WTC11 (cell line): ENCODE measurements around the gene BCS1L. TPM values are rescaled to one million over a fixed set of nuclear protein-coding genes. Genes with fewer than 3 reads are reported as not detected.
A peak's percentile ranks its signal among the peaks of the same experiment; 100 is the strongest.

ENCODE experiments used
- ATF1 ChIP-seq: sonication (generic); formaldehyde crosslinking; IDR thresholded peaks from 2 replicates; pipeline ENCODE4 v1.8.1; 2023; ENCODE audit warnings: mild to moderate bottlenecking, moderate library complexity, missing genetic modification reagents
- CBFB ChIP-seq: sonication (generic); formaldehyde crosslinking; IDR thresholded peaks from 2 replicates; pipeline ENCODE4 v1.8.1; 2022; ENCODE audit warnings: mild to moderate bottlenecking, low read depth, missing genetic modification reagents
- CREM ChIP-seq: sonication (generic); formaldehyde crosslinking; IDR thresholded peaks from 2 replicates; pipeline ENCODE4 v1.8.1; 2022; ENCODE audit warnings: mild to moderate bottlenecking, missing genetic modification reagents, moderate library complexity
- CTCF ChIP-seq: fragments of 200-600 bp; IDR thresholded peaks from 2 replicates; pipeline ENCODE4 v1.8.0; 2022; ENCODE audit warnings: antibody characterized with exemption
- ESRRA ChIP-seq: sonication (generic); formaldehyde crosslinking; IDR thresholded peaks from 2 replicates; pipeline ENCODE4 v1.8.1; 2022; ENCODE audit warnings: mild to moderate bottlenecking, missing genetic modification reagents, borderline replicate concordance
- ETV6 ChIP-seq: sonication (generic); formaldehyde crosslinking; IDR thresholded peaks from 2 replicates; pipeline ENCODE4 v1.8.1; 2022; ENCODE audit warnings: mild to moderate bottlenecking, missing genetic modification reagents
- FOXJ3 ChIP-seq: sonication (generic); formaldehyde crosslinking; IDR thresholded peaks from 2 replicates; pipeline ENCODE4 v1.9.0; 2021; ENCODE audit warnings: missing genetic modification reagents, mild to moderate bottlenecking, borderline replicate concordance
- FOXK1 ChIP-seq: sonication (generic); formaldehyde crosslinking; IDR thresholded peaks from 2 replicates; pipeline ENCODE4 v1.8.0; 2022; ENCODE audit warnings: mild to moderate bottlenecking, moderate library complexity, missing genetic modification reagents
- GTF2I ChIP-seq: fragments of 250-450 bp; sonication (Bioruptor Pico); conservative IDR thresholded peaks from 2 replicates; pipeline ENCODE4 v1.4.0; 2021; ENCODE audit warnings: mild to moderate bottlenecking
- HMGA2 ChIP-seq: fragments of 250-450 bp; sonication (Bioruptor Pico); IDR thresholded peaks from 2 replicates; pipeline ENCODE4 v1.4.0; 2021; ENCODE audit warnings: mild to moderate bottlenecking, moderate library complexity
- HMGXB4 ChIP-seq: sonication (generic); formaldehyde crosslinking; IDR thresholded peaks from 2 replicates; pipeline ENCODE4 v1.8.1; 2023; ENCODE audit warnings: mild to moderate bottlenecking, moderate library complexity, missing genetic modification reagents
- JAZF1 ChIP-seq: fragments of 250-450 bp; sonication (Bioruptor Pico); IDR thresholded peaks from 2 replicates; pipeline ENCODE4 v1.9.0; 2021; ENCODE audit warnings: moderate library complexity, mild to moderate bottlenecking, inconsistent platforms
- NR1H2 ChIP-seq: sonication (generic); formaldehyde crosslinking; IDR thresholded peaks from 2 replicates; pipeline ENCODE4 v1.9.0; 2021; ENCODE audit warnings: mild to moderate bottlenecking, moderate library complexity, missing genetic modification reagents
- RELA ChIP-seq: sonication (generic); formaldehyde crosslinking; IDR thresholded peaks from 2 replicates; pipeline ENCODE4 v1.8.1; 2022; ENCODE audit warnings: missing genetic modification reagents, mild to moderate bottlenecking, borderline replicate concordance
- SMAD3 ChIP-seq: sonication (generic); formaldehyde crosslinking; IDR thresholded peaks from 2 replicates; pipeline ENCODE4 v1.8.0; 2022; ENCODE audit warnings: missing genetic modification reagents, mild to moderate bottlenecking, borderline replicate concordance
- SOX15 ChIP-seq: fragments of 250-450 bp; sonication (Bioruptor Pico); IDR thresholded peaks from 2 replicates; pipeline ENCODE4 v1.9.0; 2021; ENCODE audit warnings: mild to moderate bottlenecking
- SP1 ChIP-seq: sonication (generic); formaldehyde crosslinking; conservative IDR thresholded peaks from 2 replicates; pipeline ENCODE4 v1.8.1; 2022; ENCODE audit warnings: missing genetic modification reagents
- STAT6 ChIP-seq: sonication (generic); formaldehyde crosslinking; conservative IDR thresholded peaks from 2 replicates; pipeline ENCODE4 v1.8.1; 2023; ENCODE audit warnings: mild to moderate bottlenecking, low read depth, missing genetic modification reagents, moderate library complexity
- TEAD4 ChIP-seq: sonication (generic); formaldehyde crosslinking; IDR thresholded peaks from 2 replicates; pipeline ENCODE4 v1.8.0; 2022; ENCODE audit warnings: mild to moderate bottlenecking, missing genetic modification reagents
- TP53 ChIP-seq: sonication (generic); formaldehyde crosslinking; IDR thresholded peaks from 2 replicates; pipeline ENCODE4 v1.8.1; 2023; ENCODE audit warnings: mild to moderate bottlenecking, missing genetic modification reagents
- USF1 ChIP-seq: sonication (generic); formaldehyde crosslinking; IDR thresholded peaks from 2 replicates; pipeline ENCODE4 v1.8.0; 2022; ENCODE audit warnings: mild to moderate bottlenecking, missing genetic modification reagents
- ZNF263 ChIP-seq: sonication (generic); formaldehyde crosslinking; IDR thresholded peaks from 2 replicates; pipeline ENCODE4 v1.8.1; 2022; ENCODE audit warnings: low read depth, mild to moderate bottlenecking, moderate library complexity, missing genetic modification reagents
- ZNF317 ChIP-seq: sonication (generic); formaldehyde crosslinking; IDR thresholded peaks from 2 replicates; pipeline ENCODE4 v1.8.1; 2023; ENCODE audit warnings: low read depth, mild to moderate bottlenecking, moderate library complexity, missing genetic modification reagents, borderline replicate concordance
- ZNF416 ChIP-seq: fragments of 250-450 bp; sonication (Bioruptor Pico); IDR thresholded peaks from 2 replicates; pipeline ENCODE4 v1.9.0; 2021; ENCODE audit warnings: mild to moderate bottlenecking, inconsistent platforms
- ZNF423 ChIP-seq: fragments of 250-450 bp; sonication (Bioruptor Pico); IDR thresholded peaks from 2 replicates; pipeline ENCODE4 v2.1.2; 2022; ENCODE audit warnings: mild to moderate bottlenecking, moderate library complexity
- ZNF671 ChIP-seq: fragments of 250-450 bp; sonication (Bioruptor Pico); IDR thresholded peaks from 2 replicates; pipeline ENCODE4 v1.8.0; 2021; ENCODE audit warnings: mild to moderate bottlenecking
- total RNA-seq: library from RNA; stranded (reverse); gene quantifications from 3 replicates; pipeline ENCODE4 v1.2.3, GENCODE V29; 2021
- TF ChIP-seq, protein P1 (sequence below): sonication (generic); formaldehyde crosslinking; IDR thresholded peaks from 2 replicates; pipeline ENCODE4 v1.8.0; 2022; ENCODE audit warnings: mild to moderate bottlenecking, missing genetic modification reagents
- TF ChIP-seq, protein P2 (sequence below): fragments of 250-450 bp; sonication (Bioruptor Pico); IDR thresholded peaks from 2 replicates; pipeline ENCODE4 v1.9.0; 2021; ENCODE audit warnings: mild to moderate bottlenecking, borderline replicate concordance

BCS1L gene
- total RNA-seq, 1 experiment from 2014 or later: 32.7 TPM

DNA sequence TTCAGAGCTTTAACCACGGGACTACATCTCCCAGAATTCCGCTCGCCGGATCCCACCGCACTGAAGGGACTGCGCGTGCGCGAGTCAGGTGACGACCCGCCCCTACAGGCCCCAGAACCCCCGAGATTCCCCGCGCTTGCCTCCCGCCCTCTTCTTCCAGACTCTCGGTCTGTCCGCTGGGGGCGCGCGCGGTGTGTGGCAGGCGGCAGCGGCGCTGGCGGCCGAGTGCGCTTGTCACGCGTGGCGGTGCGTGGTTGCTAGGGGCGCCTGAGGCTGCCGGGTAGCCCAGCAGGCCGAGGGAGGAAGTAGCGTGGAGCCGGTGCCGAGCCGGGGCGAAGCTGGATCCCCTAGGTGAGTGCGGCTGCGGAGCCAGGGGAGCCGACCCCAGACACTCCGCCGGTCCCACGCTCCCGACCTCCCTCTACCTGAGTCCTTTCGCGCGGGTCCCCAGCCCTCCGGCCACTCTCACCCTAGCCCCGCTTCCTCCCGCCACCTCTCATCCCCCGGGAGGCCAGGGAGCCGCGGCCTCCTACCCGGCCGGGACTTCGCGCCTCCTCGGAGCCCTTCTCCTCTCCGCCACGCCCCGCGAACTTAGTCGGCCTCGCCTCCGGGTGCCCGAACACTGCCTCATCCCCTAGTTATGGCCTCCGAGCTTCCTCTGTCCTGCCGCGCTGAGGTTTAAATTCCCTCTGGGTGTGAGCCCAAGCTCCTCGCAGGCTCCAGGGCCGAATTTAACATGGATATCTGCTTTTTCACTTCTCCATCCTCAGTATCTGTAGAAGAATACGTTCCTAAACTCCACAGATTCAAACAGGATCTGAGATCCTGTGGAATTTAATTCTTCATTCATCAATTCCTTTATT, 51.4 kb downstream of the BCS1L start, which contains the start of gene TTLL4 (continued):
- no peak for TF ChIP-seq GTF2I (CRISPR knock-in tag)
- no peak for TF ChIP-seq ZNF317
- peak; percentile 68 for TF ChIP-seq SP1 (CRISPR knock-in tag)
- peak; percentile 55; the same call in 1 of the 2 replicates for TF ChIP-seq FOXK1 (CRISPR knock-in tag)
- peak; percentile 95 for TF ChIP-seq HMGXB4 (CRISPR knock-in tag)
- no peak for TF ChIP-seq SOX15 (CRISPR knock-in tag)
- TF ChIP-seq, protein P1, sequence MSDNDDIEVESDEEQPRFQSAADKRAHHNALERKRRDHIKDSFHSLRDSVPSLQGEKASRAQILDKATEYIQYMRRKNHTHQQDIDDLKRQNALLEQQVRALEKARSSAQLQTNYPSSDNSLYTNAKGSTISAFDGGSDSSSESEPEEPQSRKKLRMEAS (CRISPR knock-in tag): peak; percentile 72; the same call in 1 of the 2 replicates
- no peak for TF ChIP-seq RELA
- TF ChIP-seq TP53 (CRISPR knock-in tag): no peak
- TF ChIP-seq TEAD4 (CRISPR knock-in tag): no peak
- peak; percentile 69 for TF ChIP-seq ZNF416 (CRISPR knock-in tag)
- TF ChIP-seq ATF1 (CRISPR knock-in tag): no peak
- TF ChIP-seq HMGA2 (CRISPR knock-in tag): no peak
- TF ChIP-seq CBFB (CRISPR knock-in tag): no peak
- no peak for TF ChIP-seq FOXJ3 (CRISPR knock-in tag)
- TF ChIP-seq CREM: no peak; the same call in 1 of the 2 replicates
- no peak for TF ChIP-seq ZNF423 (CRISPR knock-in tag)
- no peak for TF ChIP-seq ZNF263 (CRISPR knock-in tag)
- no peak for TF ChIP-seq NR1H2 (CRISPR knock-in tag)
- TF ChIP-seq, protein P2, sequence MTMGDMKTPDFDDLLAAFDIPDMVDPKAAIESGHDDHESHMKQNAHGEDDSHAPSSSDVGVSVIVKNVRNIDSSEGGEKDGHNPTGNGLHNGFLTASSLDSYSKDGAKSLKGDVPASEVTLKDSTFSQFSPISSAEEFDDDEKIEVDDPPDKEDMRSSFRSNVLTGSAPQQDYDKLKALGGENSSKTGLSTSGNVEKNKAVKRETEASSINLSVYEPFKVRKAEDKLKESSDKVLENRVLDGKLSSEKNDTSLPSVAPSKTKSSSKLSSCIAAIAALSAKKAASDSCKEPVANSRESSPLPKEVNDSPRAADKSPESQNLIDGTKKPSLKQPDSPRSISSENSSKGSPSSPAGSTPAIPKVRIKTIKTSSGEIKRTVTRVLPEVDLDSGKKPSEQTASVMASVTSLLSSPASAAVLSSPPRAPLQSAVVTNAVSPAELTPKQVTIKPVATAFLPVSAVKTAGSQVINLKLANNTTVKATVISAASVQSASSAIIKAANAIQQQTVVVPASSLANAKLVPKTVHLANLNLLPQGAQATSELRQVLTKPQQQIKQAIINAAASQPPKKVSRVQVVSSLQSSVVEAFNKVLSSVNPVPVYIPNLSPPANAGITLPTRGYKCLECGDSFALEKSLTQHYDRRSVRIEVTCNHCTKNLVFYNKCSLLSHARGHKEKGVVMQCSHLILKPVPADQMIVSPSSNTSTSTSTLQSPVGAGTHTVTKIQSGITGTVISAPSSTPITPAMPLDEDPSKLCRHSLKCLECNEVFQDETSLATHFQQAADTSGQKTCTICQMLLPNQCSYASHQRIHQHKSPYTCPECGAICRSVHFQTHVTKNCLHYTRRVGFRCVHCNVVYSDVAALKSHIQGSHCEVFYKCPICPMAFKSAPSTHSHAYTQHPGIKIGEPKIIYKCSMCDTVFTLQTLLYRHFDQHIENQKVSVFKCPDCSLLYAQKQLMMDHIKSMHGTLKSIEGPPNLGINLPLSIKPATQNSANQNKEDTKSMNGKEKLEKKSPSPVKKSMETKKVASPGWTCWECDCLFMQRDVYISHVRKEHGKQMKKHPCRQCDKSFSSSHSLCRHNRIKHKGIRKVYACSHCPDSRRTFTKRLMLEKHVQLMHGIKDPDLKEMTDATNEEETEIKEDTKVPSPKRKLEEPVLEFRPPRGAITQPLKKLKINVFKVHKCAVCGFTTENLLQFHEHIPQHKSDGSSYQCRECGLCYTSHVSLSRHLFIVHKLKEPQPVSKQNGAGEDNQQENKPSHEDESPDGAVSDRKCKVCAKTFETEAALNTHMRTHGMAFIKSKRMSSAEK (CRISPR knock-in tag): no peak
- TF ChIP-seq SMAD3 (CRISPR knock-in tag): peak; percentile 54; the same call in 1 of the 2 replicates
- no peak for TF ChIP-seq STAT6 (CRISPR knock-in tag)
- no peak for TF ChIP-seq JAZF1 (CRISPR knock-in tag)
- TF ChIP-seq ESRRA: no peak
- TF ChIP-seq USF1 (CRISPR knock-in tag): peak; percentile 91
- TF ChIP-seq ETV6 (CRISPR knock-in tag): peak; percentile 89
- TF ChIP-seq ZNF671: no peak
- TF ChIP-seq CTCF: peak; percentile 28; the same call in 1 of the 2 replicates
